Measurements from ENCODE around the gene MINDY1.

DNA sequence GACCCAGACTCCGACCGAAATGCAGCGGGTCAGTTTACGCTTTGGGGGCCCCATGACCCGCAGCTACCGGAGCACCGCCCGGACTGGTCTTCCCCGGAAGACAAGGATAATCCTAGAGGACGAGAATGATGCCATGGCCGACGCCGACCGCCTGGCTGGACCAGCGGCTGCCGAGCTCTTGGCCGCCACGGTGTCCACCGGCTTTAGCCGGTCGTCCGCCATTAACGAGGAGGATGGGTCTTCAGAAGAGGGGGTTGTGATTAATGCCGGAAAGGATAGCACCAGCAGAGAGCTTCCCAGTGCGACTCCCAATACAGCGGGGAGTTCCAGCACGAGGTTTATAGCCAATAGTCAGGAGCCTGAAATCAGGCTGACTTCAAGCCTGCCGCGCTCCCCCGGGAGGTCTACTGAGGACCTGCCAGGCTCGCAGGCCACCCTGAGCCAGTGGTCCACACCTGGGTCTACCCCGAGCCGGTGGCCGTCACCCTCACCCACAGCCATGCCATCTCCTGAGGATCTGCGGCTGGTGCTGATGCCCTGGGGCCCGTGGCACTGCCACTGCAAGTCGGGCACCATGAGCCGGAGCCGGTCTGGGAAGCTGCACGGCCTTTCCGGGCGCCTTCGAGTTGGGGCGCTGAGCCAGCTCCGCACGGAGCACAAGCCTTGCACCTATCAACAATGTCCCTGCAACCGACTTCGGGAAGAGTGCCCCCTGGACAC lies 41.4 kb upstream of the MINDY1 start:
- peak; percentile 58 for TF ChIP-seq CTCF (IDR thresholded peaks at IDR 0.05; ENCODE audit: poor library complexity)
- no peak for TF ChIP-seq EZH2phosphoT487 (IDR thresholded peaks at IDR 0.05; ENCODE audit: low read depth, severe bottlenecking, unreplicated experiment)
- TF ChIP-seq EZH2 (IDR thresholded peaks at IDR 0.05; ENCODE audit: borderline replicate concordance) = no peak
